Peyer's patch (tissue), 4 donors: ENCODE measurements around the gene PGM2.

ENCODE experiments used
- CTCF ChIP-seq, 6 experiments: fragments of 450-650 bp in 4 of 6; fragments of 200-600 bp in 2 of 6; sonication (generic) in 1 of 6; IDR thresholded peaks; one replicate each; pipeline ENCODE4 v1.5.1; 2017 to 2019; ENCODE audit warnings: antibody characterized with exemption in 6 of 6, mild to moderate bottlenecking in 3 of 6, moderate library complexity in 1 of 6
- POLR2A ChIP-seq, 2 donors: fragments of 450-650 bp; IDR thresholded peaks; one replicate each; pipeline ENCODE4 v1.5.1; 2017; ENCODE audit warnings: antibody characterized with exemption in 2 of 2, mild to moderate bottlenecking in 2 of 2, moderate library complexity in 2 of 2

GRCh38 chr4:37798616-37799015, 27.9 kb upstream of the PGM2 start:
- TF ChIP-seq CTCF (IDR thresholded peaks at IDR 0.05) (no peak), POLR2A (IDR thresholded peaks at IDR 0.05) (no peak)
